Nucleus accumbens (tissue), 56 donors: ENCODE results near the gene ABCA4.

ENCODE experiments used
- DNase-seq, 56 donors: peaks; one replicate each; lab custom pipeline; 2025; lab: John Stamatoyannopoulos, UW

The ABCA4 gene

DNA sequence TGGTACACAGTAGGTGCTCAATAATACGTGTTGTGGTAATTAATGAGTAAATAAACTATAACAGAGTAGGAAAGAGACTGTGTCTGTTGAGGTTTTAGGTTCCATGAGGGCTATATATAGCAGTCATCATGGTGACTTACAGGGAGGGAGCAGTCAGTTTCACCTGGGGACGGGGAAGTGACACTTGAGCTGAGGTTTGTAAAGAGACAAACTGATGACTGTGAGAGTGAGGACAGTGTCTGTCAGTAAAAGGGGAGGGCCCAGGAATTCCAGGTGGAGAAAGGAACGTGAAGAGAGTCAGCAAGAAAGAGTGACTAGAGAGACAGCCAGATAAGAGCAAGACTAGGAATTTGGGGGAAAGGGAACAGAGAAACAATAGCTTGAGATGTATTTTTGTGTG is 30.2 kb downstream of the ABCA4 start:
- DNase-seq = no peak

DNA sequence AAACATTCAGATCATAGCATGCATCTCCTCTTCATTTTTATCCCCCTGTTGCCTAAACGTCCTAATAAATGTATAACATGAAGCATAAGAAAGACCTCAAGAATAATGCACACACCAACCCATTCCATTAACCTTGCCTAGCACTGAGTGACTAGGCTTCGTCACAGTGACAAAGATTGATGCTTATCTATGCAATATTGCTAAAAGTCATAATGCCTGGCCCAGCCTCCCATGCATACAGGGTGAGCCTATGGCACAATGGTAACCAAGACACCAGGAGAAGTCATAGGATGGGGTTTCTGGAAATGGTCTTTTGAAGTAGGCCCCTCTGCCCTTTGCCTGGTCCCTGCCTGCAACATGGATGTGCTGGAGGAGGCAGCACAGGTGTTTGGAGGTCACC is 33.8 kb downstream of the ABCA4 start:
- no peak for DNase-seq

DNA sequence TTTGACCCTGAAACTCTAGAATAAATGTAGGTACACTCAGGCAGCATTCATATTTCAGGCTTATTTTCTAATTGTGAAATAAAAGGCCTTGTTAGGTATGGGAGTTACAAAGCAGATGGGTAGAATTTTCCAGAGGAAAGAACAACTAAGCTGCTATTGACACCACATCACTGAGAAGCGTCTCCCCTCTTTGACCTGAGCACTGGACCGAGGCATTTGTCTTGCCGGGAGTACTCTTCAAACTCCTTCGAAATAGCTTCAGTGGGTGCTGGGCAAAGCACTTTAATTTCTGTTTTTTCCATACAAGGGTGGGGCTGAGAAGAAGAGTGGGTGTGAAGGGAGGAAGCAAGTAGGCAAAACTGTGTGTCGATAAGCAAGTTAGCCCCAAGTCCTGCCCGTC is 36.4 kb downstream of the ABCA4 start:
- DNase-seq = no peak

DNA sequence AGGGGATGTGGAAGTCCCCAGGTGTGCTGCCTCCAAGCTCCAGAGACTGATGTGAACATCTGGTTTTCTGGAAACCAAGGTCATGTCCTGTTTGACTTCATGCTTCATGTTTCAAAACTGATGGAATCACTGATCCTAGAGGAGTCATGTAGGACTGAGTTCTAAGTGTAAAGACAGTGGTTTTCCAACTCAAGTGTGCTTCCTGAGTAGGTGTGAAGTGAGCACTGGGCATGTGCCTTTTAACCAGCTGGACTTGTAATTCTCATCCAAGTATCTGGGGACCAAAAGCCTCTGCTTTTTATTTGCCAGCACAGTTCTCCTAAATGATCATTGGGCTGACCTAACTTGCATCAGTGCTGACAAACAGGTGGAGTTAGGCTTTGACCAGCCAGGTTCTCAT is 36.9 kb downstream of the ABCA4 start:
- no peak for DNase-seq

DNA sequence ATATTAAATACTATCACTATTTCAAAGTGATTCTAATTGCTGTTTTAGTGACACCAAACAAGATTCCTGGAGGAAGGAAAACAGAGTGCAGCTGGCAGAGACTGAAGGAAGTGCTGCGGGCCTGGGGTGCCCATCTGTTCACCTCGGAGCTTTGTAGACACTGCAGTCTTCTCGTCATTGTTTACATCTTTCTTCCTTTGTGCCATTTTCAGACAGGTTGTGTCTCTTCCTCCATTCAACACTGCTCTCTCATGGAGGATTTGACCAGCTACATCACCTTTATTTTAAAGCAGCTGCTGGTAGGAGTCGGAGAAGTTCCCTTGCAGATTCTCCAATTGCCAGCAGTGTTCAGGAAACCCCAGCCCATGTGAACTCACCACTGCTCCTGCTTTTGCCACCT is 37.3 kb downstream of the ABCA4 start:
- DNase-seq = no peak

DNA sequence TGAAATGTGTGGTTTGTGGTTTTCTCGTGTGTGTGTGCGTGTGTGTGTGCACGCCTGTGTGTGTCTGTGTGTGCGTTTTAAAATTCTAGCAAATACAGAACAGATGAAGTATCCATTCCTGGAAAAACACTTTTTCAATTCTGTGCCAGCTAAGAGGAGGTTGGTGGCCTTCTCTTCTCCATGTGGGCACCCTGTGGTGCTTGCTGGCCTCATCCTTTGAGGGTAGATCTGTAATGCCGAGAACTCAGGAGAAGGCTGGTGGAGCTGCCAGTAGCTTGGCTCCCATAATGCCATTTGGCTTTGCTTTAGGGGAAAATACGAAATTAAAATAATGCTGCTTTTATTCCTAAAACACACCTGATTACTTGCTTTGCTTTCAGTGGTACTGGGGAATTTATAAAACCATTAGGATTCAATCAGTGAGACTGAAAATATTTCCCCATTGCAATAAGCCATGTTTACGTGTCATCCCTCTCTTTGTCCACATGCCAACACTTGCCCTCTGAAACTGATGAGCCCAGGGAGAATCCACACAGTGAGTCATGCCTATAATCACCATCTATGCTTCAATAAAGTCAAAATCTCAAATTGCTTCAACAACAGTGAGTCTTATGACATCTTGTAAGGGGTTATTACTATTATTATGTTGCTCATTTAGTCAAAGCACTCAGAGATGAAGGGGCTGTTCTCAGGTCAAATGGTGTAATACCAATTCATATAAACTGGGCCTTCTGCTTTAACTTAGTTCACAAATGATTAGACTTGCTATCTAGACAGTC is 39.2 kb downstream of the ABCA4 start:
- DNase-seq = no peak

DNA sequence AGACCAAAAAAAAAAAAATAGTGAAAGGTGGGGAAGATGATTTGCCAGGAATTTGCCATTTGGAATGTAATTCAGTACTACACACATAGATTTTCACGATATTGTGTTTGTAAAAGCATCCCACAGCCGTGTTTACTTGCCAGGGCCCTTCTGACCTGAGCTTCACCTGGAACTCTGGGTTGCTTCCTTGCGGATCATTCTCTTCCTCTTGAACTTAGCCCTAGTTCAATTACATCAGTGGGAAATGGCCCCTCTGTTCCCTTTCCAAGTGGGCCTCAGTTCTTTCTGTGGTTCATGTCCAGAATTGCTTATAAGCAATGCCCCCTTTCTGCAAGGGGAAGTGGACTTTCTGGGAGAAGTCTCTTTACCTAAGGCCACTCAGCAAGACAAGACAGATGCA is 41.0 kb downstream of the ABCA4 start:
- DNase-seq = no peak

DNA sequence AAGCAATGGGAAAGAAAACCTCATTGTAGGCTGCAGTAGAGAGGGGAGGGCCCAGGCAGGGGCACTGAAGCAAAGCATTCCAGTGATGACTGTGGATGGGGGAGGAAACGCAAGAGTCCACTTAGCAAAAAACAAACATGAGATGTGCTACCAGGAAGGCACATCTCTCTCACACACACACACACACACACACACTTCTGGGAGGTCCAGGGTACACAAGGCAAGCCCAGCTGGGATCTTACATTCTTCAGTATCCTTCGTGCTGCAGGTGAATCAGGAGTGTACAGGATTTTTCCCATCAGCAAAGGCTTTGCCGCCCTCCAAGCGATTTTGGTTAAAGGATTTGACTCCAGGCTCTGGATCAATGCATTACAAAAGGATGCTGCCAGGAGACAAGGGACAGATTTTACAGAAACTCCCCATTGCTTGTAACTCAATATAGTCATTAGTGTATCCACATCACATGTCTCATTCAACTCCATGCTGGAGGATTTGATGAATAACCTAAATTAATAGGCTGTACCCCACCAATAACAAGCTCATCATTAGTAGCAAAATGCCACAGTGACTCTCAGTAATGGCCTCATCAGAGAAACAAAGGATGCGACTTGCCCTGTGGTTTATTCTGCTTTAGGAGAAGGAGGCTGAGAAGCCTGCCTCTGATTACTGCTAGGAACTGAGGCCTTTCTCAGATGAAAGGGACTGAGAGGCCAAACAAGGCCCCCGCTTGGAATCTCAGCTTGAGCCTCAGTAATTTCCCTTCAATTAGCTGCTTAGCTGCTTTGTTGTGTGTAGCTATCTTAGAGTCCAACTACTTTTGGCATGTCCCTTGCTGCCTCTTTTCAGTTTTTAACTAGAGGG is 41.6 kb downstream of the ABCA4 start:
- no peak for DNase-seq

DNA sequence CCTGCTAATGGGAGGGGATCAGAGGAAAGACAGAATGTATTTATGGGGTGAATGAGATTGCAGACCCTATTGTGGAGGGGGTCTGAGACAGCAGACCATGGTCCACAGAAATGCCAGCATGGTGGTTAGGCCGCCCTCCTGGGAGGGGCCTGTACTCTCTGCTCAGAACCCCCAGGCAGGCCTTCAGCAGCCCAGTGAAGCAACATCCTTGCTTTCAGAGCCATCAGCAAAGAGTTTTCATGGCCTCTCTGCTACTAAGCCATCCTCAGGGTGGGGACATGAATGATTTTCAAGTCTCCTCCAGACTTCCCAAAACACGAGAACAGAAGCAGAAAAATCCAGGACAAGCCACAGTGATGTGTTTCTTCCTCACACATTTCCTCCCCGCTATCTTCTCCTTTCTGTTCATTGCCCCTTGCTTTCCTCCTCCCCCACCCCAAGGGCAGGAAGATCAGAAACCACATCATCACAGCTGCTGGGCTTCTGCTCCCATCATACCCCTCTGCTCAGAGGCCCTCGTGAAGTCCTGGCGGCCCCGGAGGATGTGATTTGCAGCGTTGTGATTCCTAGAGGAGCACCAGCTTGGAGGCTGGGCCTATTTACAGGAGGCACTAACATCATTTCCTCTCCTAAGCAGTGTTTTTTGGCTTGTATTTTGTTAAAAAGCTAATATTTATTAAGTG is 48.0 kb downstream of the ABCA4 start:
- DNase-seq = no peak

DNA sequence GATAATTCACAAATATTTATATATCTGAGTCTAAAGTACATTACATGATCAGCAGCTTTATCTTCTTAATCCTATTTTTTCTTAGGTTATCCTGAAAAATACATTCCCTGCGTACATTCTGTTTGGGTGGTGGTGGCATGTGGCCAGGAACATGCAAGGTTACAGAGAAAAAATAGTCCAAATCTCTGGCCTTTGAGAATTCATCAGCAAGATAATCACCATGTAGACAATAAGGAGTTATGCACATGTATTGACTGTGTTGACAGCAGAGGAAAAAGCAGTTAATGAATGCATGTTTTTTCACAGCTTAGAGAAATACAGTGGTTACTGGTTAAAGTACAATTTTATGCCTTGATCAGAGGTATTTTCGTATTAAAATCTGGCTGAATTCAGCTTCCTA is 49.0 kb downstream of the ABCA4 start:
- no peak for DNase-seq

DNA sequence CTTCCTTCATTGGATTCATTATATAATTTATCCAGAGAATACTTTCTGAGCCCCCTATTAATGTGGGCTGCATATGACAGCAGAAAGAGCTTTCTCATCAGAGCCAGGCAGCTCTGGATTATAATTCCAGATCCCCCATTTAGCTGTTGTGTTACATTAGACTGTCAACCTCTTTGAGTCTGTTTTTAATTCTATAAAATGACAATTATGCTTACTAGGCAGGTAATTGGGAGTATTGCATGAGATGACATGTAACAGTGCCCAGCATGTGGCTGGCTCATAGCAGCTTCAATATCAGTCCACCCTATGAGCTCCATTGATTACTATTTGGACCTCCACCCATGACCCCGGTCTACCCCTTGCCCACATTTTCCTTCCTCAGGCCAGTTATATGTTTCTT is 49.6 kb downstream of the ABCA4 start:
- DNase-seq = no peak

DNA sequence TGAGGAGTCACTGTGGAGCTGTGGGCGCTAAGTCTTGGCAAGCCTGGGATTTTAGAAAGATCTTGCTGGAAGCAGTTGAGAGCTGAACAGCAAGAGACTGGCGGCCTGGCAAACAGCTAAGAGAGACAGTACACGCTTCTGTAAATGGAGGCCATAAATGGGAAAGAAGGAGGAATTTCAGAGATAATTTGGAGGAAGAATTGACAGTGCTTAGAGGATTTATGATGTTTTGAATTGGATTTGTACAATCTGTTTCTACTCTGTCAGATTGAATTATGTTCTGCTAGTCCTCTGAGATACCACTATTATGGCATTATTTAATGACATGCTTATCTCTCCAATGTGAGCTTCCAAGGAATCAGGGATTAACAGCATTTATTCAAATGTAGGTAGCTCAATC is 50.1 kb downstream of the ABCA4 start:
- no peak for DNase-seq

DNA sequence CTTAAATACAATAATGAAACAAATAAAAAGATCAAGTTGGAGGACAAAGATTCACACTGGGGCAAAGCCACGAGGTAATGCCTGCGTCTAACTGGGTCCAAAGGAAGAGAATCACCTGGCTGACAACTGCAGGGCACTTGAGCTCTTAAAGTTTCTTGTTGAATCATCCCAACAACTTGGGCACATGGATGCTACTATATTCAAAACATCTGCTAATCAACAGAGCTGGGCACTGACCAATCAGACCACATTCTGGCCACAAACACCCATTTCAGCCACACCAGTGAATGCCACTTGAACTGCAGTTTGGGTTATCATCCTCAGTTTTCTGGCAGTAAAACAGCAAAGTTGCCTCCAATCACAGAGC is 51.0 kb downstream of the ABCA4 start:
- no peak for DNase-seq

DNA sequence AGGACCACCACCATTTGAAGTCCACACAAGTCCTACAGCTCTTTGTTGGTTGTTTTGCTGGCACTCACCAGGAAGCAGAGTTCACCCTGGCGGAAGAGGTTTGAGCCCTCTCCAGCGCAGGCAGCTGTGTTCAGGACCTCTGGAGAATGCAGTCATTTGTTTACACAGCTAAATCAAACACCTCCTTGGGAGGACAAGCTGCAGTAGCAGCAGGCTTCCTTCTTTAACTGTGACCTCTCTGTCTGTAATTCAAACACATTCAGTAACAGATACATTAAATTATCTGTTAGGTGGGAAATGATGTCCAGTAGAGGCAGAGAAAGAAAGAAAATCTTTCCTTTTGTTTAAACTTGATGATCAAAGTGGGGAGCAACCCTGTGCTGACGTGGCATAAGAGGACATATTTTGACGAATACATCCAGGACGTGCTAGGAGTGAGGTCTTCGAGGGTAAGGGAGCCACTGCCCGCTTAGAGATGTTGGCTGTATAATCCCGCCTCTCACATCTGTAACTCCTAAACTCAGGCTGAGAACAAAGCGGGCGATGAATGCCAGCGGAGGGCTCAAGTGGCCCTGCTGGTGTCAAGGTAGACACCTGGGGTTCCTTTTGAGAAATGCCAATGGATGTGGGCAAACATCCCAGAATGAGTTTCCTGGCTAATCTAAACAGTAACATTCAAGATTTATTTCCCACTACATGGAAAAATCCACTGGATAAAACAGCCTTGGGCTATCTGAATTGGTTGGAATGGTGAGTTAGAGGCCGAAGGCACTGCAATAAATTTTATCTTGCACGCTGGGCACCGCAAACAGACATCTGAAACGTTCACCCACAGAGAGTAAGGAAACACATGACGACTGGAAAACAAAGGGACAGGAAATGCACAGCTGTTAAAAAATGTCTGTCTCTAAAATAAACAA is 51.7 kb downstream of the ABCA4 start:
- peak in 1 of 56 donors; percentile 3 for DNase-seq

DNA sequence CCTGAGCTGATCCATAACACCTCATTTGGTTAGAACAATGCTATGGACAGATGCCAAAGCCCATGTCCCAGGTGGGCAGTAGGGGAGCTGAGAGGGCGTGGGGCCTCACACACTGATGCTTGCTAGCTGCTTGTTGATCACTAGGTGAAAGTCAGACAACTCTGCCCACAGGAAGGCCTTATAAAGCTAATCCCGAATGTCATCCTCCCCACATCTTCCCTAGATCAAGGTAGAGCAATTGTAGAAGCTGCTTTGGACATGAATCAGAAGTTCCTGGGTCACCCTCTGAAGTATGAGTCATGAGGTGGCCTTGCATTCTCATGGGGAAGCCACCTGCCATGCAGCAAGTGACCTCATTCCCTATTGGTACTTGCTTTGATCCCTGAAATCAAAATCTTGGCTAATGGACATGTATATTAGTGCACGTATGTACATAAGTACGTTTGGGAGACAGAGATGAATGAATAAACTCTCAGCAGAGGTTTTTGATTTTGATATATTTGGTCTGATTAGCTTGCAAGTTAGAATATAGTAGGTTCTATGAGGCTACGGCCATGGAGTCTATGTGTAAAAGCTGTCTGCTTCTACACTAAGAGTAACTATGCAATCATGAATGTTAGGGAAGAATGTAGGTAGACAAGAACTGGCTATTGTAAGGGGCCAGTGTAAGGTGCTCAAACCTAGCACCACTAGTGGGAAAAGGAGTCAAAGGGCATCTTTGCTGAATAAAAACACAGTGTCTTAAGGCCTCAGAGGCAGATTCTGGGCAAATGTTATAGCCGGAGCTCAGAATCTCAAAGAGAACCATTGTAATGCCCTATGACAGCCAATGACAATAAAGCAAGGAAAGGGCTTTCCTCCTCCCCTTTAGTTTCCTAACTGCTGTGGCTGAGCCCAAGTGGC is 52.6 kb downstream of the ABCA4 start:
- no peak for DNase-seq

DNA sequence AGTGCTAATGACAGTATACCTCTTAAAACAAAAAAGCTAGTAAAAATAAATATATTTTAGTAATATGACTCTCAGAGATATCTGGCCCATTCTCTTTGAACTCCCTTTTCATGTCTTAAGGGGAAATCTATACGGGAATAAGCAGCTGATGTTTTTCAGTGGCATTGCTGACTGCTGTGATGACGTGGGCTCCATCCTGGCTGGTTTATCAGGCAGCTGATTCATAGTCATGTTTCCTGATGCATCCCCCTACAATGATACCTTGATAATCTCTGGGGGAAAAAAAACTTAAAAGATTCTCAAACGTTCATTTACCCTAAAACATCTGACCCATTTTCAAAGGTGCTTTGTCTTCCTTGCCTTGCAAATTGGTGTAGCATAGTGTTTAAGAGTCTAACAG is 53.8 kb downstream of the ABCA4 start:
- no peak for DNase-seq

DNA sequence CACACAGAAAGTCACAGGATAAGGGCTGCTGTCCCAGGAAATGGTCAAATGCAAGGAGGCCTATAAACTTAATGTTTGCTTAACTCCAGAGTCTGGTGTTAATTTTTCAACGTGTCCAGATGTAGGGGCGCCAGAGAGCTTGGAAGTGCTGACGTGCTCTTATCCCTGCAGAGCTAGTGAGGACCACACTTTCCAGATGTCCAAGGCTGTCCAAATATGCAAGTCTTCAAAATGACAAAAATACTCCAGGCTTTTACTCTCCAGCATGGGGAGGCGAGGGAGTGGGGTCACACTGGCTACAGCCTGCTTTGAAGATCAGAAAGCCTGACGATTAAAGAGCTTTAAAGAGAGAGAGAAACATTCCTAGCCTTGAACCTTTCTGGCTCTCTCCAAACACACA is 57.6 kb downstream of the ABCA4 start:
- peak in 3 of 56 donors; percentile 3 to 12 (median 4) for DNase-seq

DNA sequence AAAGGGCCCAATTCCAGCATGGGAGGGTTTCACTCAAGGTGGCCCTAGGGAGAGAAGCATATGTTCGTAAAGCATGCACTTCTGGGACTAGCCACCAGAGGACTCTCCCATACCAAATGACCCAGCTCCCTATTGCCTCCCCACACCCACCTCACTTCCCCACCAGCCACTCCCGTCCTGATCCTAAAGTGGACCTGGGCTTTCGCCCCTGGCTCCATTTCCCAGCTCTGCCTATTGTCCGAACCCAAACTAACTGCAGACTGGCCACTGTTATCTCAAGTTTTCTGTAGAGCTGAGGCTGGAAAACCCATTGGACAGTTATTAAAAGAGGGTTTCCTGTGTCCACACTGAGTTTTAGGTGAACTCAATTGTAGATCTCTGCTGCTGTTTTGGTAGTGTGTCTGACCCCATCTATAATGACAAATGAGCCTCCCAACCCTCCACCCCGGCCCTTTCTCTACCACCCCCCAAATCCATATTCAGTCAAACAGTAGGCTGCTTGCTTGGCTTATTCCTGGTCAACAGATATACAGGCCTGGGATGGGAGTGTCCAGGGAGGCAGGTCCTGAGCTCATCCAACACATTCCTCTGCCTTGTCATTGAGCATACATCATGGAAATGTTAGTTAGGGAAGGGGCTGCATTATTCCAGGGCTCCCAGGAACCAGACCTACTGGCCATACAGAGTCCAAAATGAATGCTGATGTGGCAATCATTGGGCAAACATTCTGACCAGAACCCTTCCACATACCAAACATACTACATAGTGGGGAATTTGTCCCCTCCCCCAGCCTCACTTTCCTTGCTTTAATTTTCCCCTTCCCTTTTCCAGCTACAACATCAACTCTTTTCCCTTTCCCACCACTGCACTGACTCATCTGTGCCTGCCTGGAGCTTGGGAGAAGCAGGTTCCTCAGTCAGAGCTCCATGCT is 59.2 kb downstream of the ABCA4 start:
- peak in 41 of 56 donors; percentile 4 to 73 (median 29) for DNase-seq
